HCT116 (cell line): ENCODE results near the gene ANKRD63. TPM values are rescaled to one million over a fixed set of nuclear protein-coding genes. Genes with fewer than 3 reads are reported as not detected.

ENCODE experiments used
- total RNA-seq: library from RNA; stranded (reverse); gene quantifications from one replicate; pipeline ENCODE4 v1.2.1, GENCODE V29; 2021; ENCODE audit not compliant: unreplicated experiment

The ANKRD63 gene
- total RNA-seq, 1 experiment from 2014 or later = 0.89 TPM

Other genes with a start within 250 kb of the ANKRD63 start
- gene SRP14, start 243.9 kb downstream of the ANKRD63 start, total RNA-seq = 168 TPM
- 1.0 TPM for gene BMF, start 174.2 kb downstream of the ANKRD63 start, total RNA-seq
- 92.9 TPM for gene BUB1B, start 122.0 kb downstream of the ANKRD63 start, total RNA-seq
- 19.9 TPM for gene PAK6, start 44.0 kb downstream of the ANKRD63 start, total RNA-seq
- 2.8 TPM for gene PLCB2, start 24.9 kb upstream of the ANKRD63 start, total RNA-seq
- gene INAFM2, start 40.6 kb upstream of the ANKRD63 start, total RNA-seq = 8.8 TPM
- 15.6 TPM for gene CCDC9B, start 57.9 kb upstream of the ANKRD63 start, total RNA-seq
- 0.61 TPM for gene PHGR1, start 68.0 kb upstream of the ANKRD63 start, total RNA-seq
- gene DISP2, start 75.2 kb upstream of the ANKRD63 start, total RNA-seq = 3.3 TPM
- gene KNSTRN, start 99.7 kb upstream of the ANKRD63 start, total RNA-seq = 84.1 TPM
- 65.6 TPM for gene IVD, start 122.7 kb upstream of the ANKRD63 start, total RNA-seq
- gene BAHD1, start 157.9 kb upstream of the ANKRD63 start, total RNA-seq = 25.0 TPM
- 12.7 TPM for gene CHST14, start 187.9 kb upstream of the ANKRD63 start, total RNA-seq